Thyroid gland (tissue), 4 donors: ENCODE data around the gene HLA-DRB1. TPM values are rescaled to one million over a fixed set of nuclear protein-coding genes. Genes with fewer than 3 reads are reported as not detected.

Experiments
- DNase-seq, 2 donors: peaks; one replicate each; pipeline ENCODE4 v3.0.0-alpha.2; 2019
- H3K27ac ChIP-seq, 3 donors: fragments of 200-600 bp; sonication (generic); 1 replicate in 2 of 3; 2 replicates in 1 of 3; pipeline ENCODE4 v1.5.1; 2016 to 2019; ENCODE audit warnings: mild to moderate bottlenecking in 1 of 3, moderate library complexity in 1 of 3
- H3K27me3 ChIP-seq: fragments of 200-600 bp; sonication (generic); one replicate; pipeline ENCODE4 v1.5.1; 2019
- H3K36me3 ChIP-seq, 2 donors: fragments of 200-600 bp; sonication (generic); one replicate each; pipeline ENCODE4 v1.5.1; 2016 to 2019
- H3K4me1 ChIP-seq, 2 donors: fragments of 200-600 bp; sonication (generic); one replicate each; pipeline ENCODE4 v1.5.1; 2017 to 2019
- H3K4me3 ChIP-seq, 3 donors: fragments of 200-600 bp; sonication (generic); replicated peaks in 1 of 3; 1 replicate in 2 of 3; 2 replicates in 1 of 3; pipeline ENCODE4 v1.5.1; 2016; ENCODE audit warnings: mild to moderate bottlenecking in 1 of 3
- H3K9me3 ChIP-seq: fragments of 200-600 bp; sonication (generic); one replicate; pipeline ENCODE4 v1.5.1; 2017
- CTCF ChIP-seq, 6 experiments: fragments of 200-600 bp in 3 of 6; fragments of 450-650 bp in 3 of 6; sonication (generic) in 3 of 6; IDR thresholded peaks; one replicate each; pipeline ENCODE4 v1.5.1; 2016 to 2019; ENCODE audit warnings: antibody characterized with exemption in 6 of 6, mild to moderate bottlenecking in 2 of 6, inconsistent platforms in 1 of 6, moderate library complexity in 1 of 6
- POLR2A ChIP-seq, 2 donors: fragments of 450-650 bp; IDR thresholded peaks; one replicate each; pipeline ENCODE4 v1.6.1; 2017; ENCODE audit warnings: antibody characterized with exemption in 2 of 2, mild to moderate bottlenecking in 2 of 2, moderate library complexity in 1 of 2
- WGBS, 2 donors: methylation state at CpG; one replicate each; pipeline ENCODE4 v1.1.5; 2017; 5-methylcytosine and 5-hydroxymethylcytosine counted together
- intact Hi-C: fragments of 100-400 bp; cut with DNase I; formaldehyde crosslinking; loops from one replicate; pipeline ENCODE4 v1.15.1; 2023
- total RNA-seq, 4 donors: library from RNA; depleted of rRNA; stranded (reverse); fragments of >200 nt; gene quantifications; one replicate each; pipeline ENCODE4 v1.2.3, GENCODE V29; 2016

The HLA-DRB1 gene
- total RNA-seq, 4 donors from 2014 or later: 17.1 to 28.1 (median 22.8) TPM

DNA sequence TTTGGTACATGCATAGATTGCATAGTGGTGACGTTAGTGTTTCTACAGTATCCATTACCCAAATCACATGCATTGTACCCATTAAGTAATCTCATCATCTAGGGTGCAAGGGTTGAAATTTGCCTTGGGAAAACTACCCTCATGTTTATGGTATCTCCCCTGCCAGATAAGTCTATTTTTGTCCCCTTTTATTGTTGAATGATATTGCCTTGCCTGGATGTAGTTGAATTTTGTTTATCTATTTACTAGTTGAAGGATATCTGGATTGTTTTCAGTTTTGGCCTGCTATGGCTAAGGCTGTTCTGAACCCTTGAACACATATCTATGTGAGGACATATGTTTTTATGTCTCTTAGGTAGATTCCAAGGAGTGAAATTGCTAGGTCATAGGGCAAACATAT, 13.4 kb downstream of the HLA-DRB1 start:
- no peak for TF ChIP-seq POLR2A (IDR thresholded peaks at IDR 0.05)
- no peak for TF ChIP-seq CTCF (IDR thresholded peaks at IDR 0.05)
- DNase-seq: no peak
- H3K4me3 ChIP-seq: no peak overlapping the region
- intact Hi-C loops: no loop called here
- H3K9me3 ChIP-seq: no peaks in the 10 kb centered on the region
- H3K27ac ChIP-seq: no peak overlapping the region
- H3K27me3 ChIP-seq: no peaks in the 10 kb centered on the region
- no peaks in the 10 kb centered on the region for H3K36me3 ChIP-seq
- WGBS, 2 donors: 84 to 89% methylated on average over 1 of the region's 1 CpG
- no peaks in the 10 kb centered on the region for H3K4me1 ChIP-seq

DNA sequence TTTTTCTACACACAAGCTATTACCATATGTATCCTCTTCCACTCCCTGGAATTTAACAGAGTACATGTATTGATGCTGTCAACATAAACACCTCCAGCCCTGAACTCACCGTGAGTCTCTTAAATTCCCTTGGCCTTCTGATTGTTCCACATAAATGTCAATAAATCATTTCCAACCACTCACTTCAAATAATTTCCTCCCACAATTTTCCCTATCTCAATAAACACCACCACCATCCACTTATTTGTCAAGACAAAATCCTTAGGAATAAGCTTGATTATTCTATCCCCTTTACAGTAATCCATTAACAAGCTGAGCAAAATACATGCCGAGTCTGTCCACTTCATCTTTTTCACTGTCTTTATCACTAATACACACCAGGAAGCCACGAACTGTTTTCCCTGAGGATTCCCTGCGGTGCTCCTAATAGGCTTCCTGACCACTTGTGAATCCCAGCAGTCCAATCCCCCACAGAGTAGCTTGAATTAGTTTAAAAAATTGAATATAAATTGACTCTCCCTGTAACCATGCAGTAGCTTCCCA, 19.2 kb downstream of the HLA-DRB1 start:
- no peak for DNase-seq
- H3K27me3 ChIP-seq: no peaks in the 10 kb centered on the region
- TF ChIP-seq CTCF (IDR thresholded peaks at IDR 0.05): no peak
- no peak for TF ChIP-seq POLR2A (IDR thresholded peaks at IDR 0.05)
- no peaks in the 10 kb centered on the region for H3K4me1 ChIP-seq
- 27 to 40% methylated on average over 3 of the region's 4 CpGs for WGBS, 2 donors
- H3K36me3 ChIP-seq: no peaks in the 10 kb centered on the region
- intact Hi-C loops: no loop called here
- no peak overlapping the region for H3K4me3 ChIP-seq
- H3K27ac ChIP-seq: no peak overlapping the region
- H3K9me3 ChIP-seq: no peaks in the 10 kb centered on the region

- intact Hi-C loops: no loop called here
- WGBS, 2 donors: 0% methylated on average over 2 to 5 of the region's 6 CpGs
- Histone ChIP-seq H3K27ac (no peak overlapping the region), H3K36me3 (no peaks in the 10 kb centered on the region), H3K4me1 (no peaks in the 10 kb centered on the region), H3K4me3 (no peak overlapping the region), H3K27me3 (no peaks in the 10 kb centered on the region), H3K9me3 (no peaks in the 10 kb centered on the region)
- no peak for TF ChIP-seq CTCF (IDR thresholded peaks at IDR 0.05)
- TF ChIP-seq POLR2A (IDR thresholded peaks at IDR 0.05): no peak
- DNase-seq: no peak
These were observed 21.1 kb downstream of the HLA-DRB1 start for GRCh38 chr6:32568561-32568960.

DNA sequence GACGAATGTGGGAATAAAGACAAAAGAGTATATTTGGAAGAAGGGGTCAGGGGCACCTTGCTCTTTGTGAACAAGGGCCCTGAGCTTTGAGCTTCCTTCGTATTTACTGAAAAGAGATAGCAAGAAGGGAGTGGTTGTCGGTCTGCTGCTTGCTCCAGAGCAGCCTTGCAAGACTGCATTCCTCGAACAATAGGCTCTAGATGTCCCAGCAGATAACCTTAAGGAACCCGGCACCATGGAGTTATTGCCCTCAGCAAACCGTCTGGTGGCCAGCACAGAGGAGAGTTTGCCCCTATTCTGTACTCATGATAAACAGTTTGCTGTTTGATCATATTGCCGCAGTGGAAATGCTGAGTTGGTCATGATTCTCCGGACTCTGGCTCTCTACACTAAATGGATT, 22.7 kb downstream of the HLA-DRB1 start:
- Histone ChIP-seq H3K27ac (no peak overlapping the region), H3K4me3 (no peak overlapping the region), H3K9me3 (no peaks in the 10 kb centered on the region), H3K36me3 (no peaks in the 10 kb centered on the region), H3K27me3 (no peaks in the 10 kb centered on the region), H3K4me1 (no peaks in the 10 kb centered on the region)
- TF ChIP-seq POLR2A (IDR thresholded peaks at IDR 0.05): no peak
- no peak for DNase-seq
- intact Hi-C loops: no loop called here
- WGBS, 2 donors: 48% methylated on average over 6 of the region's 8 CpGs; no CpG with 5 or more reads in 1 of the 2 donors

DNA sequence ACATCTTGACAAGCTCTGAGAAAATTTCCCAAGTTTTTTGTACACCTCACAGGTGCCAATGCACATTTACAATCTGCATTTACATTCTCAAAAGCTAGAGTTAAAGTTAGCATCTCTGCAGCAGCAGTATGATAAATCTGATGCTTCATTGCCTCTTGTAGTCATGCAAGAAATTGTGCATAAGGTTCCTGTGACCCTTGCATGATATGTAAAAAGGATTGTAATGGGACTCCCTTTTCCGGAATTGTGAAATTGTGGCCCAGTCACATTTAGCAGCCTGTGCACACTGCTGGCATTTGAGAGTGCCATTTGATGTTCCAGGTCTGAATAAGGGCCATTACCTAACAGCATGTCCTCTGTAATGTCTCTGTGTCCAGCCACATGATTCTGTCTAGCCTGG, 24.1 kb downstream of the HLA-DRB1 start:
- H3K27me3 ChIP-seq: no peaks in the 10 kb centered on the region
- no peaks in the 10 kb centered on the region for H3K36me3 ChIP-seq
- no peaks in the 10 kb centered on the region for H3K9me3 ChIP-seq
- H3K27ac ChIP-seq: no peak overlapping the region
- no peak overlapping the region for H3K4me3 ChIP-seq
- WGBS, 2 donors: no CpG with 5 or more reads among the region's 1 CpG
- intact Hi-C loops: no loop called here
- H3K4me1 ChIP-seq: no peaks in the 10 kb centered on the region
- no peak for DNase-seq
- TF ChIP-seq CTCF (IDR thresholded peaks at IDR 0.05): no peak
- no peak for TF ChIP-seq POLR2A (IDR thresholded peaks at IDR 0.05)

DNA sequence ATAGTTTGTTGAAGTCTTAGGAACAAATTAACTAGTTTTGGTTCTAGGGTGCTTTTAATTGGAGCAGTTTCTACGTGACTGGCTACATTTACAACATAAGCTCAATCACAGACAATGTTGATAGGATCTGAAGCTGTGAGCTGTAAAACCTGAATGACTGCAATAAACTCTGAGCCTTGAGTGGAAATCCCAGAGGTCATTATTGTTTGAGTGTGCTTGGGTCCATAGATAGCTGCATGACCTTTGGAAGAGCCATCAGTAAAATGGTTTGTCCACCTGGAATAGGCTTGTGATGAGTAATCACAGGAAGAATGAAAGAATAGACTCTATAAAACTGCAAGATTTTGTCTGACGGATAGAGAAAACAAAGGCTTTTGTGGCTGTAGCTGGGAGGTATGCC, 26.7 kb downstream of the HLA-DRB1 start:
- DNase-seq: no peak
- 0% methylated on average over 1 of the region's 2 CpGs for WGBS, 2 donors
- H3K4me1 ChIP-seq: no peaks in the 10 kb centered on the region
- no peaks in the 10 kb centered on the region for H3K9me3 ChIP-seq
- H3K36me3 ChIP-seq: no peaks in the 10 kb centered on the region
- intact Hi-C loops: no loop called here
- H3K27ac ChIP-seq: no peak overlapping the region
- TF ChIP-seq POLR2A (IDR thresholded peaks at IDR 0.05) (no peak), CTCF (IDR thresholded peaks at IDR 0.05) (no peak)
- H3K27me3 ChIP-seq: no peaks in the 10 kb centered on the region
- no peak overlapping the region for H3K4me3 ChIP-seq
